GM21737 (cell line): ENCODE measurements around the gene KRT79.

ENCODE experiments used
- ATAC-seq: cut with Tn5 transposase; IDR thresholded peaks from one replicate; pipeline ENCODE4 v1.9.1; 2021; ENCODE audit warnings: mild to moderate bottlenecking, moderate library complexity; ENCODE audit not compliant: unreplicated experiment

The KRT79 gene

GRCh38 chr12:52774629-52775250 is 59.4 kb downstream of the KRT79 start:
- ATAC-seq, result no peak

- ATAC-seq, result no peak
These were observed 61.3 kb downstream of the KRT79 start for GRCh38 chr12:52772772-52773171.

DNA sequence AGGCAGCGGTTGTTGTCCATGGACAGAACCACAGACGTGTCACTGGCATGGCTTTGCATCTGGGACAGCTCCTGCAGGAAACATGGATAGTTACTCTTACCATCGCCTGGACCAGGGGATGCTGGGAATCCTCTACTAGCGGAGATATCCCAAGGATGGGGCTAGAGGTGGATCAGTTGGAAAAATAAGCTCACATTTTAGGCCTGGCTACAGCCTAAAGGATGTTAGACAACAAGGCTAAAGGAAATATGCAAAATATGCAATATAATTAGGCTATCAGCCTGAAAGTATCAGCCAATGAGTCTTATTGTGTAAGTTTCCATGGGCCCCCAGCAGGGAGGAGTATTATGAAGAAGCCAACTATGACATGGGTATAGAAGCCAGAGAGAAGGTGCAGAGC is 61.9 kb downstream of the KRT79 start:
- no peak for ATAC-seq

GRCh38 chr12:52771505-52771904 is 62.6 kb downstream of the KRT79 start:
- no peak for ATAC-seq
